Loucy (cell line): ENCODE data around the gene CAMK2G.
A peak's percentile ranks its signal among the peaks of the same experiment; 100 is the strongest.

Experiments used
- H2AFZ ChIP-seq: fragments of 200-600 bp; sonication (generic); 2 replicates; pipeline ENCODE4 v1.6.0; 2016; ENCODE audit warnings: antibody characterized with exemption, mild to moderate bottlenecking, low read length, moderate library complexity
- H3F3A ChIP-seq: fragments of 200-600 bp; 2 replicates; pipeline ENCODE4 v1.6.0; 2016; ENCODE audit warnings: antibody characterized with exemption, low read depth, mild to moderate bottlenecking
- H3K27me3 ChIP-seq: fragments of 200-600 bp; sonication (generic); 2 replicates; pipeline ENCODE4 v1.6.1; 2014; ENCODE audit warnings: low read length, mild to moderate bottlenecking; ENCODE audit not compliant: insufficient read depth, poor library complexity, severe bottlenecking
- H3K36me3 ChIP-seq: fragments of 200-600 bp; sonication (generic); 2 replicates; pipeline ENCODE4 v1.6.1; 2016; ENCODE audit warnings: low read length; ENCODE audit not compliant: insufficient read depth
- H3K4me1 ChIP-seq: fragments of 200-600 bp; sonication (generic); 2 replicates; pipeline ENCODE4 v1.5.1; 2014; ENCODE audit warnings: low read length, mild to moderate bottlenecking; ENCODE audit not compliant: insufficient read depth, poor library complexity, severe bottlenecking
- H3K4me2 ChIP-seq: fragments of 200-600 bp; sonication (generic); 2 replicates; pipeline ENCODE4 v1.6.0; 2014; ENCODE audit warnings: antibody characterized with exemption, low read length, low read depth, mild to moderate bottlenecking; ENCODE audit not compliant: poor library complexity, severe bottlenecking
- H3K4me3 ChIP-seq: fragments of 200-600 bp; sonication (generic); 2 replicates; pipeline ENCODE4 v1.5.1; 2014; ENCODE audit warnings: low read length, mild to moderate bottlenecking, mixed read lengths; ENCODE audit not compliant: poor library complexity, severe bottlenecking
- H3K79me2 ChIP-seq: fragments of 200-600 bp; sonication (generic); 2 replicates; pipeline ENCODE4 v1.6.1; 2014; ENCODE audit warnings: low read length; ENCODE audit not compliant: insufficient read depth
- H3K9ac ChIP-seq: fragments of 200-600 bp; sonication (generic); 2 replicates; pipeline ENCODE4 v1.6.0; 2014; ENCODE audit warnings: mild to moderate bottlenecking, low read depth, low read length, moderate library complexity; ENCODE audit not compliant: poor library complexity, severe bottlenecking
- H3K9me2 ChIP-seq: fragments of 200-600 bp; sonication (generic); replicated peaks from 2 replicates; pipeline ENCODE4 v1.6.1; 2016; ENCODE audit warnings: low read depth, low read length, mixed read lengths
- H3K9me3 ChIP-seq: fragments of 200-600 bp; sonication (generic); 2 replicates; pipeline ENCODE4 v1.6.1; 2014; ENCODE audit warnings: mild to moderate bottlenecking, antibody characterized with exemption, low read length, low read depth; ENCODE audit not compliant: insufficient read depth
- H4K20me1 ChIP-seq: fragments of 200-600 bp; sonication (generic); 2 replicates; pipeline ENCODE4 v1.6.0; 2014; ENCODE audit warnings: antibody characterized with exemption, low read length, mild to moderate bottlenecking; ENCODE audit not compliant: insufficient read depth, poor library complexity, severe bottlenecking
- EZH2phosphoT487 ChIP-seq: fragments of 200-600 bp; IDR thresholded peaks from 2 replicates; pipeline ENCODE4 v1.6.1; 2018; ENCODE audit warnings: antibody characterized with exemption, mild to moderate bottlenecking, moderate library complexity, borderline replicate concordance
- TF ChIP-seq, protein P1 (sequence below): fragments of 200-600 bp; sonication (generic); conservative IDR thresholded peaks from 2 replicates; pipeline ENCODE4 v1.5.1; 2014; ENCODE audit warnings: mild to moderate bottlenecking, antibody characterized with exemption, low read length

CAMK2G gene

GRCh38 chr10:73813333-73813732 lies 61.0 kb downstream of the CAMK2G start:
- H4K20me1 ChIP-seq, result peaks cover 10% of the 10 kb centered on the region
- no peaks in the 10 kb centered on the region for H3K27me3 ChIP-seq
- H3K9me2 ChIP-seq, result no peaks in the 10 kb centered on the region
- H3K36me3 ChIP-seq, result peaks cover 45% of the 10 kb centered on the region; the same call in 1 of the 2 replicates
- H3K4me3 ChIP-seq, result no peak overlapping the region
- H3K4me1 ChIP-seq, result peaks cover 10% of the 10 kb centered on the region
- TF ChIP-seq EZH2phosphoT487, result no peak
- TF ChIP-seq, protein P1, sequence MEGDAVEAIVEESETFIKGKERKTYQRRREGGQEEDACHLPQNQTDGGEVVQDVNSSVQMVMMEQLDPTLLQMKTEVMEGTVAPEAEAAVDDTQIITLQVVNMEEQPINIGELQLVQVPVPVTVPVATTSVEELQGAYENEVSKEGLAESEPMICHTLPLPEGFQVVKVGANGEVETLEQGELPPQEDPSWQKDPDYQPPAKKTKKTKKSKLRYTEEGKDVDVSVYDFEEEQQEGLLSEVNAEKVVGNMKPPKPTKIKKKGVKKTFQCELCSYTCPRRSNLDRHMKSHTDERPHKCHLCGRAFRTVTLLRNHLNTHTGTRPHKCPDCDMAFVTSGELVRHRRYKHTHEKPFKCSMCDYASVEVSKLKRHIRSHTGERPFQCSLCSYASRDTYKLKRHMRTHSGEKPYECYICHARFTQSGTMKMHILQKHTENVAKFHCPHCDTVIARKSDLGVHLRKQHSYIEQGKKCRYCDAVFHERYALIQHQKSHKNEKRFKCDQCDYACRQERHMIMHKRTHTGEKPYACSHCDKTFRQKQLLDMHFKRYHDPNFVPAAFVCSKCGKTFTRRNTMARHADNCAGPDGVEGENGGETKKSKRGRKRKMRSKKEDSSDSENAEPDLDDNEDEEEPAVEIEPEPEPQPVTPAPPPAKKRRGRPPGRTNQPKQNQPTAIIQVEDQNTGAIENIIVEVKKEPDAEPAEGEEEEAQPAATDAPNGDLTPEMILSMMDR, result no peak
- no peak overlapping the region for H3K9ac ChIP-seq
- H3K9me3 ChIP-seq, result no peaks in the 10 kb centered on the region
- peaks cover 12% of the 10 kb centered on the region; the same call in 1 of the 2 replicates for H3F3A ChIP-seq
- no peak overlapping the region for H2AFZ ChIP-seq
- no peak overlapping the region for H3K4me2 ChIP-seq
- peaks cover 16% of the 10 kb centered on the region; the same call in 1 of the 2 replicates for H3K79me2 ChIP-seq

- Histone ChIP-seq H3K4me2 (no peak overlapping the region), H3K9me3 (no peaks in the 10 kb centered on the region), H2AFZ (no peak overlapping the region), H3K4me1 (peaks cover 16% of the 10 kb centered on the region), H3F3A (peaks cover 12% of the 10 kb centered on the region; the same call in 1 of the 2 replicates), H4K20me1 (peaks cover 10% of the 10 kb centered on the region), H3K79me2 (peaks cover 21% of the 10 kb centered on the region; the same call in 1 of the 2 replicates), H3K4me3 (no peak overlapping the region), H3K27me3 (no peaks in the 10 kb centered on the region), H3K9ac (no peak overlapping the region), H3K9me2 (no peaks in the 10 kb centered on the region), H3K36me3 (peaks cover 40% of the 10 kb centered on the region; the same call in 1 of the 2 replicates)
- TF ChIP-seq, protein P1, result no peak
- TF ChIP-seq EZH2phosphoT487, result no peak
Observed at GRCh38 chr10:73812657-73813056, 61.7 kb downstream of the CAMK2G start.

DNA sequence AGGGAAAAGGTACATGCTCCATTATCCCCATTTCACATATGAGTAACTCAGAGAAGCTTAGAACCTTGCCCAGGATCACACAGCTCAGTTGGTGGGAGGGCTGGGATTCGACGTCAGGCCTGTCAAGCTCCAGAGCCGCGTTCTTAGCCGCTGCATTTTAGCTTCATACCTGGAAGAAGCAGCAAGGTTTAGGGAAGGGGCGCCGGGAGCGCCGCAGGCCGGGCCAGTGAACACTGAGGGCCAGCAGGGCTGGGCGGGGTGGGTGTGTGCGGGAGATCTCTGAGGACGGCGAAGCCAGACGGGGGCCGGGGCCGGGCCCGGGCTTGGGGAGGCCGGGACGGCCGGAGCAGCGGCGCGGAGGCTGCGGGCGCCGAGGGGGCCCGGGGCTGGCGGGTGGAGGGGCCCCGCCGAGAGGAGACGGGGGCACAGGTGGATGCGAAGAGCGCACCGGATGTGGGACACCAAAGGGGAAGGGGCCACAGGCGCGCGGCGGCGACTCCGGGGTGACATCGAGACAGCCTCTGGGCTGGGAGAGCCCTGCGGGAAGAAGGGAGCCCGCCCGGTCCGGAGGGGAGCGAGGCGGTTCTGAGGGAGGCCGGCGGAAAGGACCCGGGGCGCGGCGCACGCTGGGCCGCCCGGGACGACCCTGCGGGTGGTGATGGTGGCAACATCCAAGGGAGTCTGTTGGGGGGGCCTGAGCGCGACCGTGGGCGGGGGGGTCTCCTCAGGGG lies 63.5 kb downstream of the CAMK2G start:
- H3K4me3 ChIP-seq, result peak overlapping the region; percentile 91

More for the DNA sequence above, 63.5 kb downstream of the CAMK2G start:
- Histone ChIP-seq H3K4me2 (peak overlapping the region; percentile 68), H3K9ac (peak overlapping the region; percentile 88), H2AFZ (peak overlapping the region; percentile 73; the same call in 1 of the 2 replicates), H3K4me1 (peaks cover 25% of the 10 kb centered on the region), H3K79me2 (peaks cover 26% of the 10 kb centered on the region; the same call in 1 of the 2 replicates), H4K20me1 (peaks cover 10% of the 10 kb centered on the region), H3F3A (peaks cover 12% of the 10 kb centered on the region; the same call in 1 of the 2 replicates), H3K9me3 (no peaks in the 10 kb centered on the region), H3K27me3 (no peaks in the 10 kb centered on the region), H3K36me3 (peaks cover 39% of the 10 kb centered on the region; the same call in 1 of the 2 replicates), H3K9me2 (no peaks in the 10 kb centered on the region)
- TF ChIP-seq EZH2phosphoT487, result no peak
- TF ChIP-seq, protein P1, result no peak
